NB4 (cell line): ENCODE data around the gene MRPL54.

Experiments
- DNase-seq: peaks from one replicate; pipeline ENCODE4 v3.0.0; 2010; ENCODE audit warnings: low read depth
- H3K4me3 ChIP-seq: one replicate; pipeline ENCODE4 v1.5.1; 2011; ENCODE audit warnings: mild to moderate bottlenecking, low read depth, low read length, moderate library complexity
- MYC ChIP-seq: IDR thresholded peaks from 2 replicates; pipeline ENCODE4 v1.6.1; 2011; ENCODE audit warnings: low read depth, low read length
- POLR2A ChIP-seq: IDR thresholded peaks from 2 replicates; pipeline ENCODE4 v1.6.1; 2011; ENCODE audit warnings: mild to moderate bottlenecking; ENCODE audit not compliant: insufficient read length; ENCODE audit errors: extremely low read depth
- TF ChIP-seq, protein P1 (sequence below): IDR thresholded peaks from 2 replicates; pipeline ENCODE4 v1.6.1; 2011; ENCODE audit warnings: low read depth, low read length
- TF ChIP-seq, protein P2 (sequence below): IDR thresholded peaks from one replicate; pipeline ENCODE4 v1.5.1; 2012; ENCODE audit warnings: low read depth, low read length

MRPL54 gene

DNA sequence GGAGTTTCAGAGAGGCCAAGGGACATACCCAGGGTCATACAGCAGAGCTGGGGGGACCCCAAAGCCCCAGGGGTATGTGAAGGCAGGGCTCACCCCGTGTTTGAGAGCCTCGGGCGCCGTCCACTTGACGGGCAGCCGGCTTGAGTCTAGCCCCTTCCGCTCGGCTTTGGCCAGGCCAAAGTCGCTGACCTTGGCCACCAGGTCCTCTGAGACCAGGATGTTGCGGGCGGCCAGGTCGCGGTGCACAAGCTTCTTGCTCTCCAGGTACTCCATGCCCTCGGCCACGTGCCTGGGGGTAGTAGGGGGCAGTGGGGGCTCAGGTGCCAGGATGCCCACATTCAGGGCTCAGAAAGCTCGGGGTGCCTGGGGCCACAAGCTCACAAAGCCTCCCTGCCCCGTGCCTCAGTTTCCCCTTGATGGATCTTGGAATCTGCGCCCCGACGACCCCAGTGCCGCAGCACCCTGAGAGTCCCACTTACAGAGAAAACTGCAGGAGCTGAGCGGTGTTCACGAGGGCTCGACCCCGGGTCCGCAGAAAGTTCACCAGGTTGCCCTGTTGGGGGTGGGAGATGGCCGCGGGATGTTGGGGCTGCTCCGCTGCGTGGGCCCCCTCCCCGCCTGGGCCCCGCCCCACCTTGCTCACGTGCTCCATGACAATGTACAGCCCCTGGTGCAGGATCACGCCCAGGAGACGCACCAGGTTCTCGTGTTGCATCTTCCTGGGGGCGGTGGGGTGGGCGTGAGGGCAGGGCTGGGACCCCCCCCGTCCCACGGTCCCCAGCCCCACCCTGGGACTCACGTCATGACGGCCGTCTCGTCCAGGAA, 16.6 kb downstream of the MRPL54 start:
- H3K4me3 ChIP-seq, result no peak overlapping the region
- DNase-seq, result no peak
- TF ChIP-seq, protein P1, sequence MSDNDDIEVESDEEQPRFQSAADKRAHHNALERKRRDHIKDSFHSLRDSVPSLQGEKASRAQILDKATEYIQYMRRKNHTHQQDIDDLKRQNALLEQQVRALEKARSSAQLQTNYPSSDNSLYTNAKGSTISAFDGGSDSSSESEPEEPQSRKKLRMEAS, result no peak
- no peak for TF ChIP-seq MYC

DNA sequence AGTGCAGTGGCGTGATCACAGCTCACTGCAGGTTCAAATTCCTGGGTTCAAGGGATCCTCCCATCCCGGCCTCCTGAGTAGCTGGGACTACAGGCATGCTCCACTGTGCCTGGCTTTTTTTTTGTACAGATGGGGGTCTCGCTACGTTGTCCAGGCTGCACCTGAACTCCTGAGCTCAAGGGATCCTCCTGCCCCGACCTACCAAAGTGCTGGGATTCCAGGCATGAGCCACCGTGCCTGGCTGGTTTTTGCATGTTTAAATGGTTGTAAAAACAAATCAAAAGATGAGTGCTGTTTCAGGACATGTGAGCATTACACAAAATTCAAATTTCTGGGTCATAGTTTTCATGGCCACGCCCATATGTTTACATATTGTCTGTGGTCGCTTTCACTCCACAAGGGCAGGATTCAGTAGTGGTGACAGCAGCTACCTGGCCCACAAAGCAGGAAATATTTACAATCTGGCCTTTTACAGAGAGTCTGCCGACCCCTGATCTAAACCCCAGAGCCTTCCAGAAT, 18.4 kb downstream of the MRPL54 start:
- H3K4me3 ChIP-seq, result no peak overlapping the region
- DNase-seq, result no peak
- TF ChIP-seq, protein P2, sequence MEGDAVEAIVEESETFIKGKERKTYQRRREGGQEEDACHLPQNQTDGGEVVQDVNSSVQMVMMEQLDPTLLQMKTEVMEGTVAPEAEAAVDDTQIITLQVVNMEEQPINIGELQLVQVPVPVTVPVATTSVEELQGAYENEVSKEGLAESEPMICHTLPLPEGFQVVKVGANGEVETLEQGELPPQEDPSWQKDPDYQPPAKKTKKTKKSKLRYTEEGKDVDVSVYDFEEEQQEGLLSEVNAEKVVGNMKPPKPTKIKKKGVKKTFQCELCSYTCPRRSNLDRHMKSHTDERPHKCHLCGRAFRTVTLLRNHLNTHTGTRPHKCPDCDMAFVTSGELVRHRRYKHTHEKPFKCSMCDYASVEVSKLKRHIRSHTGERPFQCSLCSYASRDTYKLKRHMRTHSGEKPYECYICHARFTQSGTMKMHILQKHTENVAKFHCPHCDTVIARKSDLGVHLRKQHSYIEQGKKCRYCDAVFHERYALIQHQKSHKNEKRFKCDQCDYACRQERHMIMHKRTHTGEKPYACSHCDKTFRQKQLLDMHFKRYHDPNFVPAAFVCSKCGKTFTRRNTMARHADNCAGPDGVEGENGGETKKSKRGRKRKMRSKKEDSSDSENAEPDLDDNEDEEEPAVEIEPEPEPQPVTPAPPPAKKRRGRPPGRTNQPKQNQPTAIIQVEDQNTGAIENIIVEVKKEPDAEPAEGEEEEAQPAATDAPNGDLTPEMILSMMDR, result no peak
- TF ChIP-seq POLR2A (no peak), MYC (no peak)
- TF ChIP-seq, protein P1, result no peak

DNA sequence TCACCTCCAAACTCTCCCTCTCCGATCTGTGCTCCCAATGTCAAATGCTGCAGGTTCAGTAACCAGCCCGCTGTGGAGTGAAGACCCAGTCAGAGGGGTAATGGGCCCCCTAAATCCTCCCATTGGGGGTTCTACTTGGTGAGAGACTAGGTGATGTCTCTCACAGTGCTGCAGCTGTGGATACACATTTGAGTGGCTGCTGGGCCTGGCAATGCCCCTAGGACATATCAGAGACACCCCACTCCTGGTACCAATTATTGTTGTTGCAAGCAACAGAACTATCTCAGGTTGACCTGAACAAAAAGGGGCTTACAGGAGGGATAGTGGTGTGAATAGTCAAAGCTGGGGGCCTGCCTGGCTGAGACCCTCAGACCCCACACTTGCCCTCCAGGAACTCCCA, 19.1 kb downstream of the MRPL54 start:
- no peak for DNase-seq
- H3K4me3 ChIP-seq, result no peak overlapping the region
- no peak for TF ChIP-seq POLR2A
- TF ChIP-seq, protein P1, result no peak
- no peak for TF ChIP-seq MYC
- TF ChIP-seq, protein P2, result no peak

DNA sequence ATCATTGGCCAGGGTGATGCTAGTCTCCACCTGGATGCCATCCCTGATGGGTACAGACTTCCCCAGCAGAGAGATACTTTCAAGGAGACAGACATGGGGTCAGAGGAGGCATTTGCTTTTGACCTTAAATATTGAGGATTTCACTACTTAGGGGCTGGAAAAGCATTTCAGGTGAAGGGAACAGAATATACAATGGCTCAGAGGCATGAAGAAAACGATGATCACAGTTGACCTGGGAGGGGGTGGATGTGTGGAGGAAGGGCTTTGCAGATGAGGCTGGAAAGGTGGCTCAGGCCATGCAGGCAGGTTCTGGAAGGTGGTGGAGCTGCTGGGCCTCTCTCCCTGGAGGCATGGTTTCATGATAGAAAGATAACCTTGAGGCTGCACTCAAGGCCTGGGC, 19.8 kb downstream of the MRPL54 start:
- TF ChIP-seq MYC (no peak), POLR2A (no peak)
- TF ChIP-seq, protein P2, result no peak
- TF ChIP-seq, protein P1, result no peak
- no peak overlapping the region for H3K4me3 ChIP-seq
- no peak for DNase-seq

DNA sequence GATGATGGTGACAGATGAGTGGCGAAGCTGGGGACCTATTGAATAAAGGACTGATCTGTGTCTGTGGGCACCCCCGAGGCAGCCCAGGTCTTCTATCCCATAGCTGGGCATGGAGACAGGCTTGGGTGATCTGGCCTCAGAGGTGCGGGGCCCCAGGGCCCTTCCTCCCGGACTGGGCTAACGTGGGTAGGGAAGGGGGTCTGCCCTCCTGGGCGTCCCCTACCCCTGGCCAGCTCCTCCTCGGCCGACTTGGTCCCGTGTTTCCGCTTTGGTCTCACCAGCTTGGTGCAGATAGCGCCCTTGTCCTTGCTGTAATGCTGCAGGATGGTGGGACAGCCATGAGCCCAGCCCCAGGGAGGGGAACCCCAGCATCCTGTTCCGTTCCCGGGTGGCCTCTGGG, 20.4 kb downstream of the MRPL54 start:
- TF ChIP-seq MYC, result no peak
- TF ChIP-seq, protein P2, result no peak
- TF ChIP-seq, protein P1, result no peak
- no peak overlapping the region for H3K4me3 ChIP-seq
- DNase-seq, result no peak

DNA sequence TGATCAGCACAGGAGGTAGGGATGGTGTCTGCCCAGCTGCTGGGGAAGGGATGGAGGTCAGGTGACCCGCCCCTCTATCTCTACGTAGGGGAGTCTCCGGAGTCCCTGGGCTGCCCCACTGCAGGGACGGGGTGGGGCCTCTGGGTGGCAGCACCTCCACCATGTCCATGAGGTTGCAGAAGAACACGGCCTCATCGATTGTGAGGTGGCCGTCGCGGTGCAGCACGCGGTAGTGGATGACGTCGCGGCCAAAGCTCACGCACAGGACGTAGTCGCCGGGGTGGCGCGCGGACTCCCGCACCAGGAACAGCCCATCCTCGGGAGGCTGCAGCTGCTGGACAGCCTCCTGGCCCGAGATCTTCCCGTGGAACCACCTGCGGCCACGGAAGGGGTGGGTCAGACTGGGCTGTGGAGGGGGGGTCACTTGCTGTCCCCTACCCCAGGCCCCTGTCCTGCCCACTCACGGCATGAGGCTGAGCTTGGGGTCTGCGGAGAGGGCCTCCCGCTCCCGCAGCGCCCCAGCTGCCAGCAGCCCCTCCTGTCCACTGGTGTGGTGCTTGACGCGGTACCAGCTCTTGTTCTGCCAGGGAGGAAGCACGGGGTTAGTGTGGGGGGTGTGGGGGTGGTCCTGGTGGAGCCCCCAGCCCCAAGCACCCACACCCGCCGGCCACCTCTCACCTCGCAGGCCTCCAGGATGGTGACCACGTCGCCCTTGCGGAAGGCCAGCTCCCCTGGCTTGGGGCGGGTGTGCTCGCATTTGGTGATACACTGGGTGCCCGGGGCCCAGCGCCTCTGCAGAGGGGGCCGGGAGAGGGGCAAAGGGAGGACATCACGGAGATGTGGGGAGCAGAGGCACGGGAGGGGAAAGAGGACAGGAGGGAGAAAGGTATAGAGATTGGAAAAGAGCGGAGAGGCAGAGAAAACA, 21.4 kb downstream of the MRPL54 start:
- no peak overlapping the region for H3K4me3 ChIP-seq
- TF ChIP-seq POLR2A, result no peak
- TF ChIP-seq, protein P2, result peak; percentile 14
- TF ChIP-seq, protein P1, result no peak
- TF ChIP-seq MYC, result no peak
- DNase-seq, result peak; percentile 36
